Activated CD8-positive, alpha-beta memory T cell treated with anti-CD3 and anti-CD28 coated beads, Interleukin-2, amount 50 U/mL, for 24 hours (primary cell): ENCODE data around the gene PRPF6.
A peak's percentile ranks its signal among the peaks of the same experiment; 100 is the strongest.

ENCODE experiments used
- DNase-seq: peaks from one replicate; pipeline ENCODE4 v3.0.0-alpha.2; 2020; ENCODE audit errors: extremely low read depth

The PRPF6 gene

DNA sequence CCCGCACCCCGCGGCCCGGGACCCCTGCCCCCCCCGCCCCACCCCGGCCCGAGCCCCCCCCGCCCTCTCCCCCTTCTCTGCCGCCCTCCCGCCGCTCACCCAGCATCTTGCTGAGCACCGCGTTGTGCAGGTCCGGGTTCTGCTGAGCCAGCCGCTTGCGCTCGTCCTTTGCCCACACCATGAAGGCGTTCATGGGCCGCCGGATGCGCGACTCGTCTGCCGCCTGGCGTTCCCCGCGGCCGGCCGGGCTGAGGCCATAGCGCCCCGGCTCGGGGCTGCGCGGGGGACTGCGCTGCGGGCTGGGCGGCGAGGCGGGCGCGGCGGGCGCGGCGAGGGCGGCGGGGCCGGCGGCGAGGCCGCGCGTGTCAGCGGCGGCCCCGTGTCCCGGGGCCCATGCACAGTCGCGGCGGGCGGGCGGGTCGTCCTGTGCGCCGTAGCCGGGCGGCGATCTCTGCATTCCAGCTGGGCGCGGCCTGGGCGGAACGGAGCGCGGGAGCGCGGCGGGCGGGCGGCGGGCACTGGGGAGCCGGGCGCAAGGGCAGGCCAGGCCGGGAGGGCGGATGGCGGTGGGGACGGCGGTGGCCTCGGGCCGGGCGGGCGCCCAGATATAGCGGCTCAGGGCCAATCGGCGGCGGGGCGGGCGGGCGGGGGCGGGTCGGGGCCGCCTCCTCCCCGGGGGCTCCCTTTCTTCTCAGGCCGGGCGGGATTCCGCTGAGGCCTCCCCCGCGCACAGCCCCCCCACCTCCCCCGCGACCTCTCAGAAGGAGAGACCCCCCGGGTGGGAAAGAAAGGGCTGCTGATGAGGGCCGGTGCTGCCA lies 68.3 kb downstream of the PRPF6 start, which contains the start of gene SOX18:
TSS of gene SOX18 (minus strand) at position 580 of the 818 bp plus-strand sequence. CDS start at position 457, 123 bp downstream.
- DNase-seq = no peak

DNA sequence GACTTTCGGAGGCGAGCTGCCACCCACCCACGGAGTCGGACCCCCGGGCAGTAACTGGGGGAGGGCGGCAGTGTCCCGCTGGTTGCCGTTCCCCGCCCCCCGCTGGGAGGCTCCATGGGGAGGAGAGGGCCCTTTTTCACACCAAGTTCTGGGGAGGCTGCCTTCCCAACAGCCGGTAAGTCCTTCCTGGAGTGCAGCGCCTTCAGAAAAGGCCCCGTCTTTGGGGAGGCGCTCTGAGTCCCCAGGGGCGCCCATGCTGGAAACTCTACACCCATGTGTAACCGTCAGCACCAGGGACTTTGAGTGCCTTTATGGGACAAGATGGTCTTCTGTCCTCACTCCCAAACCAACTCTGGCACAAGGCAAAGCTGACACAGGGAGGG lies 68.9 kb downstream of the PRPF6 start:
- DNase-seq = no peak

DNA sequence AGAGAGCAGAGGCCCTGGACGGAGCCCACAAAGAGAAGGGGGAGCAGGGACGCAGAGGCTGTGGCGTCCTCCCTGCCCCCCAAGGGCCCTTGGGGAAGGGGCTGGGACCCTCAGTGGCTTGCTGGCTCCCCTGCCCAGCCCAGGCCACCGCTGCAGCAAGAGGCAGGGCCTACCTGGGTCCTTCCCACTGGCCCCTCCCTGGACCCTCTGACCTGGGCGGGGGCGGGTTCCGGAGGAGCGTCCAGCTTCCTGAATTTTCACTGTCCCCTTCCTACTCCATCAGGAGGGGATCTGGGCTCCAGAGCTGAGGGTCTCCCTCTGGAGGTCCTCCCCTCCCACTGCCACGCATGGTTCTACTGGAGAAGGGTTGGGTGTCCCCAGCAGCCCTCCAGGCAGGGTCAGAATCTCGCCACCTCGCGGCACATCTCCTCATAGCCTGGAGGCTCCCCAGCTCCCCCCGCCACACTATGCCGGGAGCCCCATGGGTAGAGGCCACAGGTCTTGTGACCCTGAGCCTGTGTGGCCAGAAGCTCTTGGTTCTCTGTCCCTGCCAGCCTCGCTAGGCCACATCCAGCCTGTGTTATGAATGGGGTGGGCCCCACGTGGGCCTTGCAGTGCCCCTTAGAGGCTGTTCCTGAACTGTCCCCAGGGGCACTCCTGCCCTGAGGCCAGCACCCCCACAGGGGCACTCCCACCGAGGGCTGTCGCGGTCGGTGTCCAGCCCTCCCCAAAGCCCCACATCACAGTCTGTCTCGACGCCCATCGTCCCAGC lies 69.5 kb downstream of the PRPF6 start:
- DNase-seq = no peak

DNA sequence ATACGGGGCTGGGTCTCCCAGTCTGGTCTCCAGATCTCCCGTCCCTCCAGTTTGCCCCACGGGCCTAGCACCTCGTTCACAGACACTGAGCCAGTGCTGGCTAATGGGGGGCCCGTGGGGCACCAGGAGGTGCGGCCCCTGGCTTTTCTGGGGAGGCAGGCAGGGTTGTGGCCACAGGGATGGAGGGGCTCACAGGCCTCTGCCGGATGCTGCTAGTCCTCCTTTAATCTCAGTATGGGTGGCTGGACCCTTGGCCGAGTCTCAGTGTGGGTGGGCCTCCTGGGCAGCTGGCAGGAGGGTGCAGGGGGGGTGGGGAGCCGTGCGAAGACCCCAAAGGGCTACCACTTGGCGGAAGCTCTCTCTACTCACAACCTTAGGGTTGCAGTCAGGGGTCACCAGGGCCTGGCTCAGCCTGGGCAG lies 70.1 kb downstream of the PRPF6 start:
- no peak for DNase-seq

DNA sequence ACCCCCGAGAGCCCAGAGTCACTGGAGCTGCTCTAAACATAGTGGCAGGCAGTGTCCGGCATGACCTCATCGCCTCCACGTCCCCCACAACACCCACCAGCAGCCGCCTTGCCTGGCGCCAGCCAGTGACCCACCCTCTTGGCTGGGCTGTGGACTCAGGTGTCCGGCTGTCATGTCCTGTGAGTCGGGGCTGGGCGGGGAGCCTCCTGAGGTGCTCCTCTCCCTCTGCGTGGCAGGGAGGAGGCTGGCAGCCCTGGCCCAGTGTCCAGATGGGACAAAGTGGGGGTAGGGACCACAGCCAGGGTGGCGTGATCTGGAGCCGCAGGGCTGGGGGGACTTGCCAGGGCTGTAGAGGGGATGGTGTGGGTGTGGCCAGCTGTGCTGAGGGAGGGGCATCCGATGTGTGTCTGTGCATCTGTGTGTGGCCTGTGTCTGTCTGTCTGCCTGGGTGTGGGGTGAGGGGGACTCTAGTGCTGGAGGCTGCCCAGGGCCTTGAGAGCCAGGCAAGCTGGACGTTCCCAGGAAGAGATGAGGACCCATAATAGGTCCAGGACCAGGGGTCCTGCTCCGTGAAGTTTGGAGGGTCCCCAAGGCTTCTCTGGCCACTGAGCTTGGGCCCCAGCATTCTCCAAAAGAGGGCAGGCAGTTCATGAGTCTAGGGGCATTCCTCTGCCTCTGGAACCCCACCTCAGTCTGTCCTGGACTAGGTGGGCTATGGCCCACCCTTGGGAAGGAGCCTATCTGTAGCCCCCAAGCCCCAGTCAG lies 70.8 kb downstream of the PRPF6 start:
- DNase-seq = no peak

DNA sequence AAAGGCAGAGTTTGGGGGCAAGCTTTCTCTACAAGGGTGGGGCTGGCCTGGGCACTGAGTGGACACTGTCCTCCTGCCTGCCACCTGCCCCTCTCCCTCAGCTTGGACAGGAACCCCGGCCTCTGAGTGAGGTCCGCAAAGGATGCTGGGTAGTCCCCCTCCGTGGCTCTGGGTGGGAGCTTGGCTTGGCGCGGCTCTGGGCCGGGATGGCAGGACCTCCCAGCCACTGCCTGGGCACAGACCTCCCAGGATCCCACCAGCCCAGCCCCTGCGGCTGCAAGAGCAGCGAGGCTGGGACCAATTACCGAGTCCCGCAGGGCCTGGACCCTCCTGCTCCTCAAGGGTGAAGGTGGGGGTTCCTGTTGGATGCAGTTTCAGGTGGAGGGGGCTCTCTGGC lies 71.4 kb downstream of the PRPF6 start:
- DNase-seq = no peak

DNA sequence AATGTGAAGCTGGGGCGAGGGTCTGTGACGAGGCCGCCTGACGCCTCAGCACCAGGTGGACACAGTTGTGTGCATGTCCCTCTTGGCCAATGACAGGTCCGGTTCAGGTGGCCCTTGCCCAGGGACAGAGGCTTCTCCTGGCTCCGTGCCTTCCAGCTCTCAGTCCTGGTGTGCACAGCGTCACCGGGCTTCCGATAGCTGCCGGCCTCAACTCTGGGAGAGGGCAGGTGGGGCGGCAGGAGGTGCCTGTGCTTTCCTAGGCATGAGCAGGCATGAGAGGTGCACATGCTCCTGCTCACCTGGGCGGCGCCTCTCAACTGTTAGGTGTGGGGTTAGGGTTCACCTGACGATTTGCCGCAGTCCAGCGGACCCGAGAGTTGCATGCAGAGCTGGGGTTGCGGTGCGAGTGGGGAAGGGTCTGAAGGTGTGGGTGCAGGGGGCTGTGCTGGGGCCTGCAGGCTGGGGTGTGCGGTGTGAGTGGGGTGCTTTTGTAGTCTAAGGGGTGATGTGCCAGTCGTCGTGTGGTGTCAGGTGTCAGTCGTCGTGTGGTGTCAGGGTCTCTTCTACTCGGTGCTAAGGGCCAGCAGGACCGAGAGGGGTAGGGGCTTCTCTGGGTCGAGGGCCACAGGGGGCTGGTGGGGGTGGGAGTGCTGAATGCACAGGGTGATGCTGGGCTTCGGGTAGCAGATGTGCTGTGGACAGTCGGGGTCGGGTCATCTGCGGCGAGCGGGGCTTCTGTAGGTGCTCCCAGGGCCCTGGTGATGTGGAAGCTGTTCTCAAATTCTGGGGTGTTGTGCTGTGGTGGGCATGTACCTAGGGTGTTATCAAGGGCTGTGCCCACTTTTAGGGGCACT lies 72.3 kb downstream of the PRPF6 start:
- DNase-seq = no peak

DNA sequence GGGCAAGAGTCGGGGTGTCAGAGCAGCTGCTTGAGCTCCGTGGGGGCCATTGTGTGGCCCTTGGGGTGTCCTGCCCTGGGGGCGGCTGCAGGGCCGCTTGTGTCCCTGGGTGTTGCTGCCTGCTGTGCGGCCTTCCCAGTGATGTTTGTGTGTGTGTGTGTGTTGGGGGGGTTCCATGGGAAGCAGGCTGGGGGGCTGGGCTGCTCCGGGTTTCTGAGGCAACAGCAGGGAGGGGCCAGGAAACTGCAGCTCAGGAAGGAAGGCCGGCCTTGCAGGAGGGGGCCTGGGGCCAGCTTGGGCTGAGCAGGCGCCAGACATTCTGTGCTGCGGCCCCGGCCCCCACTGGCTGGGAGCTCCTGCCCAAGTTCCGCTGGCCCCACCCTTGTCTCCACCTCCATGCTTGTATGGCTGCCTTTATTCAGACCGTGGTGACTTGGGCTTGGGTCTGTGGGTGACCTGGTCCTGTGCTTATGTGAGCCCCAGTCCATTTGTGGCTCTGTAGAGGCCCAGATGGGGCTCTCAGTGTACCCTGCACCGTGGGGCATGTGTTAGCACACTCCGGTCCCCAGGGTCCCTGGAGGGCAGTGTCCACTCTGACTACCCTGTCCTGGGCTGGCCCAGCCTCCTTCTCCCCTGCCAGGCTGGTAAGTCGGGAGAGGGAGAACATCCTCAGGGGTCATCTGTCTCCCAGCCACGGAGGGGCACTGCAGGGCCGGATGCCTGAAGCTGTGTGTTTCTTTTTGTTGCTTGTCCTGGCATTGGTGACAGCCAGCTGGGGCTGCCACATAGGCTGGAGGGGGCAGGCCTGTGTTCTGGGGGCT lies 73.1 kb downstream of the PRPF6 start:
- DNase-seq = no peak

DNA sequence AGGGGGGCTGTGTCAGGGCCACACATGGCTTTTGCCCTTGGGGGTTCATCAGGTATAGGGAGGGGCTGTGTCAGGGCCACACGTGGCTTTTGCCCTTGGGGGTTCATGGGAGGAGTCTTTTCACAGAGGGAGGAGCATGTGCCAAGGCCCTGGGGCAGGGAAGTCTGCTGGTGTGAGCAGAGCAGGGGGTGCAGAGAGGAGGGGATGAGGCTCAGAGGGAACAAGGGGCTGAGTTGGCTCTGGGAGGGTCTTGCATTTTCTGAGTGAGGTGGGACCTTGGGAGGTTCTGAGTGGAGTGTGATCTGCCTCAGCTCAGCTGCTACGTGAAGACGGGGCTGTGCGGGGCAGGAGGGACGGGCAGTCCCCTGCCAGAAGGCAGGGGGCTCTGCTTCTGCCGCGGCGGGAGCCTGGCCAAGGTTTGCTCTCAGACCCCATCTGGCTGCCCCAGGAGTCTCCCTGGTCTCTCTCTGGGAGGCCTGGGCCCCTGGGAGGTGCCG lies 74.5 kb downstream of the PRPF6 start:
- no peak for DNase-seq

DNA sequence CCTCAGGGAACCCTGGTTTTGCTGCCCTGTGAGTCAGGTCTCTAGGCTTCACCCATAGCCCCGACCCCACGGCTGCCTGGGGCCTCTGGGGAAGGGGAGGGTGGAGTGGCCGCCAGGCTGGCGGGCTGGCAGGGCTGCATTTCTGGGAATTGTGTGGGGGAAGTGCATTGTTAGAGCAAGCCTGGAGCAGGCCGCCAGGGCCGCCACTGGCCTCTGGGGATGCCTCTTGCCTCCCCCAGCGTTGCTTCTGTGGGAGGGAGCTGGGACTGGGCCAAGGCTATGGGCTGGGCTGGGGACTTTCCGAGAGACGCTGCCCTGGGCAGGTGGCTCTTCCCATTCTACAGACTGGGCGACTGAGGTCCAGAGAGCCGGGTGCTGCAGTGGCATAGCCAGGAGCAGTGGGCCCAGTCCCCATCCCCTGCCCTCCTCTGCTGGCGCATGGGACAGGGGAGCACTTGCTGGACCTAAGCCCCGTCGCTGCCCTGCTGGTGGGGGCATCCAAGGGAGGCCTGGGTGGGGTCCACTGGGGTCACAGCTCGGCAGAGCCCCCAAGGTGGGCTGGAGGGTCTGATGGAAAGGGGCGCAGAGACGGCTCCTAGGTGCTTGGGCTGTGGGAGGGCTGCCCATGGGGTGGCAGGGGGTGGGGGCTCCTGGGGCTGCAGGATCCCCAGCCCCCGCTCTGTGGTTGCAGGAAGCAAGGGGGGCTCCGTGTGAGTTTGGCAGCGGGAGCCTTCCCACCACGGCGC lies 75.1 kb downstream of the PRPF6 start:
- DNase-seq = no peak

DNA sequence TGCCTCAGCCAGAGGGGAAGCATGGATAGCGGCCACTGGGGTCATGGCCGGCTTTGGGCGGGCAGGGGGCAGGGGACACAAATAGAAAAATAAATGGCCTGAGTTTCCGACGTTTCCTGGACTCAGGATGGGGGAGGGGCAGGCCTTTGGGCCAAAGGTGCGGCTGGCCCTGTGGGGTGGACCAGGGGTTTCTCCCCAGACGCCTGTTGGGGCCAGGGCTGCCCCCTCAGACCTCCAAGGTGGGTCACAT lies 75.6 kb downstream of the PRPF6 start:
- no peak for DNase-seq

DNA sequence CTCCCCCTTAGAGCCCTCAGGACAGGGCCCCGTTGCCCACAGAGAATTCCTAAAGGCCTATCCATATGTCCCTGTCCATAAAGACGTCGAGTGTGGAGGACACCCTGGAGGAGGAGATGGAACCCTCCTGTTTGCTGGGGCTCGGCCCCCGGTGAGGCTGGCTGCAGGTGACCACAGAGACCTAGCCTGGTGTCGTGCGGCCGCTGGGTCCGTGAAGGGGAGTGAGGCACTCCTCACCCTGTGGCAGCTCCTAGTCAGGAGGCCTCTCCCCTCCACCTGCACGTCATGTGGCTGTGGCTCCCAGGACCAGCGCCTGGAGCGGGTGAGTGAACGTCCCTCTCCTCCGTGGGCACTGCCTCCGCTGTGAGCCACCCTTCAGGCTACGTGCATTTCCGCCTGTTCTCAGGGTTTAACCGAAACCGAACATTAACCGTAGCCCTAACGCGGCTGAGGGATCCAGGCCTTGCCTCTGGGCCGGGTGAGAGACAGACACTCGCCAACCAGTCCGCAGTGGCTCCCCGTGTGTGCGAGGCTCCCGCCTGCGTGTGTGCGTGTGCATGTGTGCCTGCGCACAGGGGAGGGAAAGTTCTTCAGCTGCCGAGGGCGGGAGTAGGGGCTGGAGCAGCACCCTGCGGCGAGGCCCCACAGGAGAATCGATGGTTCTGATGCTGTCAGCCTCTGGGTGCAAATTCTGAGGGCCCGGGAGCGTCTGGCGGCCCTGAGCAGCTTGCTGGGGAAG lies 76.1 kb downstream of the PRPF6 start:
- no peak for DNase-seq

DNA sequence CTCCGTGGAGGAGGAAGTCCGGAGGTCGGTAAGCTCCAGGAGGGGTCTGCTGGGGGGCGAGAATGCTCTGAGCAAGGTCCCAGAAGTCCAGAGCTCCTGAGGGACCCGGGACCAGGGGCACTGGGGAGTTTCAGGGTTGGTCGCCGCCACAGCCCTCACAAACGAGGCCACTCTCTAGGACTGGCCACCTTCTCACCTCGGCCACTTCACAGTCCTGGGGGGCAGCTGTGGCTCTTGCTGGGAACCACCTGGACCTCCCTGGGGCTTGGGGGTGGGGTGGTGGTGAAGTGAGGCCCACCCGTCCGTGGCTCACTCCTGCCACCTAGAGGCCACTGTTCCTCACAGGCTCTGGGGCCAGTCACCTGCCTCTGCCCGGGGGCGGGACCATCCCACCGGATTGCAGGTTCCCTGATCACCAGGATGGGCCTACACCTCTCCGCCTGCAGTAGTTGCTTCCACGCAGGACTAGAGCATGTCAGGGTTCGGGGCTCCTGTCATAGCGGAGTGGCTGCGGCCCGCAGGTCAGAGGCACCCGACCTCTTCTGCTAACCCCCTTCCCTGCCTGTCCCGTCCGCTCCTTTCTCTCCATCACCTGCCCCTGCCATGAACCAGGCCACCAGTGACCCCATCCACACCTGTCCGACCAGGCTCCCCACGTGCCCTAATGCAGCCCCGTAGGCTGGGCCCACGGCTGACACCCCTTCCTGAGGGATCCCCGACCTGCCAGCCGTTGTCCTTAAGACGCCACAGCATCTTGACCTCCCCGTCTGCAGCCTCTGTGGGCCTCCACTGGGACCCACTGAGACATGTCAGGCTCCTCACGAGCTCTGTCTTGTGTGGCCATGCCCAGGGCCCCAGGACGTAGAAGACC lies 76.9 kb downstream of the PRPF6 start:
- DNase-seq = peak; percentile 58

DNA sequence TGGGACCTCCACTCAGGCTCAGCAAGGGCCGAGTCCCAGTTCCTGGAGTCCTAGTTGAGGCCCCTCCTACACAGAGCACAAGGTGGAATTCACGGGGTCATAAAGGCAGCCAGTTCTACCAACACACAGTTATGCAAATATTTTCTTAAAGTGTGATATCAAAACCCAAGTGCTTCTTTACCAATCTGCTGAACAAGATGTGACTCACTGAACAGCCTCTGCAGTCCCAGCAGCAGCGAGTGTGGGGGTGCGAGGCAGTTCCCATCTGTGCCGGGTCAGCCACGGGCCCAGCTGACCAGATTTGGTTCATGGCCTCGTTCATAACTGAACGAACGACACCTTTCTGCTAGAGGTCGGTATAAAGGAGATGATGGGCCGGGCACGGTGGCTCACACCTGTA lies 77.6 kb downstream of the PRPF6 start:
- DNase-seq = no peak

DNA sequence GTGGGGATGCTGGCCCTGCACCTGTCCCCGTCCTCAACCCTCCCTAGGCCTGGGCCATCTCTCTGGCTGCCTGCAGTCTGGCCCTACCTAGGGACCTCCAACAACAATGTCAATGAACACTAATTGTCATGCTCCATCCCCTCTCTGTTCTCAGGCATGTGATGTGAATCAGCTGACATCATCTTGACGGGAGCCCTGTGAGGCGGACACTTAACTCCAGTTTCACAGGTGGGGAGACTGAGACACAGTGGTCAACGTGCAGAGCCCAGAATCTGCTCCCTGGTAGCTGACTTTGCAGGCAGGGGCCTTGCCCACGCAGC lies 81.3 kb downstream of the PRPF6 start:
- no peak for DNase-seq

DNA sequence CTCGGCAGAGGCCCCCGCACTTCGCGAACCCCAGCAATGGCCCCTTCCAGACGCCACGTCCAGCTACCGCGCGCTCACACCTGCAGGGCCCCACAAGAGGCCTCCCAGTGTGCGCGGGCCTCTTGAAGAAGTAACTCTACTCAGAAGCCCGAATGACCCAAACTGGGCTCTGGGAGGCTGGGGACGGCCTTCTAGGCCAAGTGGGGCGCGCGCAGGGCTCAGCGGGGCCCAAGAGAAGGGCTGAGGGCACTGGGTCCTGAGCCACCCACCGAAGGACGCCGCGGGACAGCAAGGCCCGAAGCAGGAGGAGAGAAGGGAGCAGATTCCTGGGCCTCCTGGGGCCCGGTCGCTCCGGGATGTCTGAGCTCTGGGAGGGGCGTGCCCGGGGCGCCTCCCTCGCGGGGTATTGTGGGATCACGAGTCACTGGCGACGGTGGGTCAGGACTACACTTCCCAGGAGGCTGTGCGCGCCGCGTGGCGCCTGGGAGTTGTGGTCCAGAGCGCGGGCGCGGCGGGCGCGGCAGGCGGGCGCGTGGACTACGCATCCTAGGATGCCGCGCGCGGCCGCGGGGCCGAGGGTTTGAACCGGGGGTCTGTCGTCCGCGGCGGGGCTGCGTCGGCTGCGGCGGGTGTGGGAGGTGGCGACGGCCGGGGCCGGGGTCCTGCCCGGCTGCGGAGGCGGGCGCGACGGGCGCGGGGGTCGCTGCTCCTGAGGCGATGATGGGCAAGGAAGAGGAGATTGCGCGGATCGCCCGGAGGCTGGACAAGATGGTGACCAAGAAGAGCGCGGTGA lies 81.9 kb downstream of the PRPF6 start, which contains the start of gene TCEA2:
TSS of gene TCEA2 (plus strand) at position 603 of the 793 bp plus-strand sequence. CDS start at position 718, 115 bp downstream.
- peak; percentile 84 for DNase-seq

DNA sequence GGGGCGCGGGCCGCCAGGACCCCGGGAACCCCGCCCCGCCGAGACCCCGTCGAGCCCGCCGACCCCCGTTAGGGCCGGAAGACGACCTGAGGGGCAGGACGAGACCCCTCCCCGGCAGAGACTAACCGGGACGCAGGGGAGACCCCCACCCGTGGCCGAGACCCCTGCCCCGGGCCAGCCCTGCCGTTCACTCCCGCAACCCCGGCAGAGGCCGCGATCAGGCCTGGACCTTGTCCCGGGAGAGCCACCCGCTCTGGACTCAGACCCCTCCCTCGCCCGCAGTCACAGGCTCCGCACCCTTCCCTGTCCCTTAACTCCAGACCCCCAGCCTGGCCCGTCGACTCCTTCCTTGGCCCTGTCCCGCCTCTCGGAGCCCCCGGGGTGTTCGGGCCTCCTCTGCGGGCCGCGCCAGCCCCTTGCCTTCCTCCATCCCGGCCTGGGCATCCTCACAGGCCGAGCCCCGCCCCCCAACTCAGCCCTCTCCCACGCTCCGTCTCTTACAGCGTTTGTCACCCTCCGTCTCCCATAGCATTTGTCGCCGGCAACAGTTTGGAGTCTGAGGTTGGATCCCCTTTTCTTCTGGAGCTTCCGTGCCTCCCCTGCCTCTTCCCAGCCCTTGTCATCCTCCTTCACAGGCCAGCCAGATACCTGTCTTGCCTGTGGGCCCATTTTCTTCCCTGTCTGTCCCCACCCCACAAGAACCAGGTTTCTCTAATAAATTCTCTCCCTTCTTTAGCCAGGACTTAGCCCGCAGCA lies 82.6 kb downstream of the PRPF6 start:
- no peak for DNase-seq
